Stimulated activated CD8-positive, alpha-beta memory T cell treated with anti-CD3 and anti-CD28 coated beads, Interleukin-7, amount 100 ng/mL, for 24 hours (primary cell): Measurements from ENCODE around the gene LCN2.

Experiments used
- DNase-seq: peaks from one replicate; pipeline ENCODE4 v3.0.0-alpha.2; 2020; ENCODE audit warnings: low read depth

The LCN2 gene

GRCh38 chr9:128115187-128116103 is 33.8 kb upstream of the LCN2 start:
- DNase-seq: no peak

DNA sequence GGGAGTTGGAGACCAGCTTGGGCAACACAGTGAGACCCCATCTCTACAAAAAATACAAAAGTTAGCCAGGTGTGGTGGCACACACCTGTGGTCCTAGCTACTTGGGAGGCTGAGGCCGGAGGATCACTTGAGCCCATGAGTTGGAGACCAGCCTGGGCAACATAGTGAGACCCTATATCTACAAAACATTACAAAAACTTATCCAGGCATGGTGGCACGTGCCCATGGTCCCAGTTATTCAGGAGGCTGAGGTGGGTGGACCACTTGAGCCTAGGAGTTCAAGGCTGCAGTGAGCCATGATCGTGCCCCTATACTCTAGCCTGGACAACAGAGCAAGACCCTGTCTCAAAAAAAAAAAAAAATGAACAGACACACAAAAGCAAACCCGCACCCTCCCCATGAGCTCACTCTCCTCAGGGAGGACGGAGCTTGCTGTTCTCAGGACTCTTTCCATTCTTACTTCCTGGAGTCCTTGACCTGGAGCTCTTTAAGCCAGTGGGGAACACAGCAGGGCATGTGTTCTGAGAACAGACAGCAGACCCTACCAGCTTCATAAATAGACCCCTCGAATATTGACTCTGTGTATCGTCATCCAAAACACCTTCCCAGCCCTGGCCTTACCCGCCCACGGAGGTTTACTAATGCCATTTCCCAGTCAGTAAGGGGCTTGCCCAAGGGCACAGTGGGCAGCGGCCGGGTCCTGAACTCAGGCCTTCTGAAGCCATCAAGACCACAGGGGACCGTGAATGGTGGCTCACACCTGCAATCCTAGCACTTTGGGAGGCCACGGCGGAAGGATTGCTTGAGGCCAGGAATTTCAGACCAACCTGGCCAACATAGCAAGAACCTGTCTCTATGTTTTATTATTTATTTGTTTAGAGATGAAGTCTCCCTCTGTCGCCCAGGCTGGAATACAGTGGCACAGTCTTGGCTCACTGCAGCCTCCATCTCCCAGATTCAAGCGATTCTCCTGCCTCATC is 32.9 kb upstream of the LCN2 start:
- DNase-seq: no peak

- peak; percentile 97 for DNase-seq
These were observed 31.4 kb upstream of the LCN2 start for GRCh38 chr9:128117613-128118471.

- DNase-seq: no peak
These were observed 30.8 kb upstream of the LCN2 start for GRCh38 chr9:128118472-128118857.

DNA sequence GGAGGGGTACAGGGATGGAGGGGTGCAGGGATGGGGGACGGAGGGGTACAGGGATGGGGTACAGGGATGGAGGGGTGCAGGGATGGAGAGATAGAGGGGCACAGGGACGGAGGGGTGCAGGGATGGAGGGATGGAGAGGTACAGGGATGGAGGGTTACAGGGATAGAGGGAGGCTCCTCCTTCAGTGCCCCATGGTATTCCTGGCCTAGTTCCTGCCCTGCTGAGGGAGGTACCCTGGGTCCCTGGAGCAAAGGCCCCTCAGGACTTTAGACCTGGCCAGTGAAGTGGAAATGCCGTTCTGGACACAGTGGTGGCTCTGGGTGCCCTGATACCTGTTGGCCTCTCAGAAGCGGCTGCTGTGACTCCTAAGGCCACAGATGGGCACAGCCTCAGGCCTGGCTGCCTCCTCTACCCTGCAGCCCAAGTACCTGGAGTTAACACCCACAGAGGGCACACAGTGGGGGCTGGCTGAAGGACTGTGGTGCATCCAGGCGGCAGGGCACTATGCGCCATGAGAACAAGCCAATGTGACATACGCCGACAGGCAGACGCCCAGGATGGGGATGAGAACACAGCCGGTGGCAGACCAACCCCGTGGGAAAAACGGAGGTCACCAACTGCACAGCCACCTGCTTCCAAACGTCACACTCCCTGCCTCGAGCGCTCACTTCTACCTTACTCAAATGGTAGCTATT is 30.1 kb upstream of the LCN2 start:
- DNase-seq: no peak

DNA sequence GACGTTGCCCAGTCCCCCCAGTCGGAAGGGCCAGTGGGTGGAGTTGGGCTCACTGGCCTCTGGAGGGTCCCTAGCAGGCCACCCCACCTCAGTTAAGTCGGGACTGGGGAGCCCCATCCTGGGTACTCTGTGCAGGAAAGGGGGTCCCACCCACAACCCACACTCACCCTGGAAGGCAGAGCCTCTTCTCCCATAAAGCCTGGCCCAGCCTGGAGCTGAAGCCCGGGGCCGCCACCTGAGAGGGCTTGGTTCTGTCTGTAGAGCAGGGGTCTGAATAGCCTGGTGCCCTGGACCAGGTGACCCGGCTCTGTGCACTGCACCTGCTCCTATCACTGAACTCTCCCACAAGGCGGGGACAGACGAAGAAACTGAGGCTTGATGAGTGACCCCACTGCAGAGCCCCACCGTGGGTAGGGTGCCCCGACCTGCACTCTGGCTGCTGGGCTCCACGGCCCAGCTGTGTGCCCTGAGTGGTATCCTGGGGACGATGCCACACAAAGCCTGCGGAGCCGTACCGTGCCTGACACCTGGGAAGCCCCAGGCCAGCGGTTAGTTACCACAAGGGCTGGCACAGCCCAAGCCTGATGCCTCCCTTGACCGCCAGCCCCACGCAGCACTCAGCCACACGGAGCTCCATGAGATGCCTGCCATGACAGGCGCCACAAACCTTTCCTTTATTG is 29.1 kb upstream of the LCN2 start:
- no peak for DNase-seq

DNA sequence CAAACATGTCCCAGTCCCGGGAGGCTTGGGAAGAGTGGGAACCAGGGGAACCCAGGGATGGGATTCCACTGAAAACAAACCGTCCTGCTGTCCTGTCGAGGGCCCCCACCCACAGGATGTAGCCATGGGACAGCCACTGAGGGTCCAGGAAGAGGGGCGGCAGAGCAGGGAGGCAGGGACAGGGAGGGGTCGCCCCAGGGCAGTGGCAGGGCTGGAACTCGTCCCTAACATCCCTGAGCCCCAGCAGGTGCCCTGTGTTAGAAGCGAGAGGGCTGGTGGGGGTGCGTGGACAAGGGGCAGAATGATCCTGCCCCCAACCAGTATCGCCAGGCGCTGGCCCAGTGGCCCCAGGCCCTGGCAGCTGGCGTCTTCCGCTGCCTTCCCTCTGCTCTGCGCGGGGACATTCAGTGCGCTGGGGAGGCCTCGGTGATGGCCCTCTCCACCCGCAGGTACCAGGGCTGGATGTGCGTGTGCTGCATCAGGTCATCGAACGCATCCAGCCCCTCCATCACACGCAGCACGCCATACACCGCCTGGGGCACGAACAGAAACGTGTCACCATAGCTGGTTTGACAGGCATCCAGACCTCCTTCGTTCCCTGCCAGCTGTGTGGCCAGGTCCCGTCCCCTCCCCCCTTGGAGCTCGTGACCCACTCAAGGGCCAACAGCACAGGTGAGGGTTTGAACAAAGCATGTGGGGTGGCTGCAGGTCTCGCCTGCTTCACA is 28.4 kb upstream of the LCN2 start:
- no peak for DNase-seq

GRCh38 chr9:128121466-128121810 is 27.8 kb upstream of the LCN2 start:
- no peak for DNase-seq

GRCh38 chr9:128121924-128122808 is 27.1 kb upstream of the LCN2 start:
- DNase-seq: no peak

GRCh38 chr9:128122809-128123175 is 26.5 kb upstream of the LCN2 start:
- no peak for DNase-seq

GRCh38 chr9:128123451-128124080 is 25.7 kb upstream of the LCN2 start:
- DNase-seq: no peak

- DNase-seq: no peak
These were observed 24.8 kb upstream of the LCN2 start for GRCh38 chr9:128124451-128124850.

DNA sequence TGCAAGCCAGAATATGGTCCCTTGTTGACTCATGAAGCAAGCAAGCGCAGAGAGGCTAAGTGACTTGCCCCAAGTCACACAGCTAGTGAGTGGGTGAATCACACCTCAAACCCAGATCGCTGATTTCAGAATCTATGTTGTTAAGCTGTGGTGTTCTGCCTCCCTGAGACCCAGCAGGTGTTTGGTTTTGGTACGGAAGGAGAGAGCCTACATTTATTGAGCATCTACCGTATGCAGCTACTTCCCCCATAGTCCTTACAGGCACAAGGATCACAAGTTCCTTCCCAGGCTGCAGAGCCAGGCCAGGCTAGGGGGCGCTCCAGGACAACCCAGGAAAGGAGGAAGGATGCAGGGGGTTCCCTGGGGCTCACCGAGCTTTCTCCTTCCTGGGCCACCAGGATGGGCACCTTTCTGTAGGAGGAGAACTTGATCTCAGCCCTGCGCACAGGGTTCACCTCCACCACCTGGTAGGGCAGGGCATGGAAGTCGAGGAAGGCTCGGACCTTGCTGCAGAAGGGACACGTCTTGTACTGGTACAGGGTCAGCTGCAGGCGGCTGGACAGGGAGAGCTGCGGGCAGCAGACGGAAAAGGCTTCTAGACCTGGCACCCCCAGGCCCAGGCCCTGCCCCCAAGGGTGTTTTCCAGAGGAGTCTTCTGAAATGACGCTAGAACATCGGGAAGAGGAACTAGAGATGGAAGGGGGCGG is 24.2 kb upstream of the LCN2 start:
- DNase-seq: no peak

- no peak for DNase-seq
These were observed 23.5 kb upstream of the LCN2 start for GRCh38 chr9:128125580-128126354.

- DNase-seq: peak; percentile 57
These were observed 21.7 kb upstream of the LCN2 start, which contains the start of gene PTGES2 for GRCh38 chr9:128127568-128127989. TSS of gene PTGES2 (minus strand) at chr9:128127729. CDS start at chr9:128127717, 12 bp downstream.

GRCh38 chr9:128127990-128128835 is 21.0 kb upstream of the LCN2 start:
- peak; percentile 65 for DNase-seq
